Heart right ventricle (tissue), 16 donors: ENCODE data around the gene NEURL2. TPM values are rescaled to one million over a fixed set of nuclear protein-coding genes. Genes with fewer than 3 reads are reported as not detected.

Experiments
- ATAC-seq, 8 donors: fragments of 200-7000 bp; cut with Tn5 transposase; one replicate each; pipeline ENCODE4 v1.9.1; 2020; ENCODE audit warnings: mild to moderate bottlenecking in 8 of 8, moderate library complexity in 8 of 8, moderate number of reproducible peaks in 1 of 8
- DNase-seq, 2 donors: peaks; one replicate each; pipeline ENCODE4 v3.0.0-alpha.2; 2020
- H3K27ac ChIP-seq, 10 donors: fragments of 200-600 bp; sonication (generic) in 2 of 10; one replicate each; pipeline versions ENCODE4 v1.5.0 to v1.8.0; 2020 to 2022; ENCODE audit warnings: mild to moderate bottlenecking in 3 of 10
- H3K27me3 ChIP-seq, 7 donors: fragments of 200-600 bp; one replicate each; pipeline ENCODE4 v1.8.0; 2021 to 2022; ENCODE audit warnings: mild to moderate bottlenecking in 2 of 7
- H3K36me3 ChIP-seq, 9 donors: fragments of 200-600 bp; sonication (generic) in 1 of 9; one replicate each; pipeline versions ENCODE4 v1.5.0 to v1.8.0; 2020 to 2022; ENCODE audit warnings: mild to moderate bottlenecking in 2 of 9
- H3K4me1 ChIP-seq, 9 donors: fragments of 200-600 bp; sonication (generic) in 1 of 9; one replicate each; pipeline versions ENCODE4 v1.5.0 to v1.8.0; 2020 to 2022; ENCODE audit warnings: mild to moderate bottlenecking in 4 of 9
- H3K4me3 ChIP-seq, 10 donors: fragments of 200-600 bp; sonication (generic) in 2 of 10; one replicate each; pipeline versions ENCODE4 v1.5.0 to v1.8.0; 2020 to 2022; ENCODE audit warnings: mild to moderate bottlenecking in 7 of 10, moderate library complexity in 2 of 10
- H3K9me3 ChIP-seq, 11 donors: fragments of 200-600 bp in 10 of 11; sonication (generic) in 2 of 11; one replicate each; pipeline versions ENCODE4 v1.5.0 to v1.8.0; 2013 to 2022; ENCODE audit warnings: mild to moderate bottlenecking in 2 of 11, control low read depth in 1 of 11, moderate library complexity in 1 of 11
- CTCF ChIP-seq, 9 donors: fragments of 200-600 bp; sonication (generic) in 2 of 9; IDR thresholded peaks; one replicate each; pipeline versions ENCODE4 v1.5.0 to v1.8.0; 2021 to 2022; ENCODE audit warnings: antibody characterized with exemption in 9 of 9, mild to moderate bottlenecking in 5 of 9, moderate library complexity in 1 of 9
- WGBS, 2 donors: extraction: QIAGEN DNeasy Blood & Tissue Kit; methylation state at CpG; one replicate each; pipeline ENCODE4 v1.1.7; 2013; ENCODE audit warnings: inconsistent platforms in 1 of 2; 5-methylcytosine and 5-hydroxymethylcytosine counted together
- intact Hi-C, 10 donors: fragments of 100-400 bp; cut with DNase I; formaldehyde crosslinking; loops; one replicate each; pipeline versions ENCODE4 v1.11.1 to v1.14.2; 2022
- polyA plus RNA-seq, 2 donors: library from polyadenylated mRNA; stranded (reverse); fragments of 200-250 nt; gene quantifications; one replicate each; pipeline ENCODE4 v1.2.3, GENCODE V29; 2013
- total RNA-seq, 10 donors: library from RNA; stranded (reverse); fragmentation: NEBNext Ultra II Directional in 3 of 10; extraction: Animal tissue kit (Norgen Biotek cat#: 25700) in 3 of 10; gene quantifications; one replicate each; pipeline versions ENCODE4 v1.2.1 to v1.2.4, GENCODE V29; 2021 to 2023
- donor health status: Arrhythmogenic right ventricular cardiomyopathy.
- donor health status: ischemic (EF 13 %, LVEDD 7.1; RV severe dilation, severe dysfunction).
- donor health status: healthy with polysubstance abuse.
- donor health status: DM: no; HTN: yes; CAD: no.
- donor health status: DM: no; HTN: no; CAD: no.
- donor health status: ischemic (EF 25% LVEDD 6.9; RV normal size, moderate dysfunction).
- donor health status: ischemic (EF 25% LVEDD 5.7; RV mildly dilated, moderate dysfunction).
- donor health status: healthy.
- donor health status: DM: yes; HTN: yes; CAD: no.
- donor health status: Ischemic cardiomyopathy.
- donor health status: ischemic (EF 35%, LVEDD 5.7; RV mildly dilated, moderate dysfunction).
- donor health status: nonischemic (EF 11% LVEDD 7.7; RV severe dilation, severe dysfunction).
- donor health status: DM: yes; HTN: yes; CAD: no.
- donor health status: PGD.
- donor health status: ischemic (EF 29% LVEDD 5.4; RV normal size, mild dysfunction).
- donor health status: nonischemic (EF 23%, LVEDD 6.1; RV moderate dilation, normal function).

Gene NEURL2
- total and polyA plus RNA-seq, 12 donors: 3.3 to 11.1 (median 7.8) TPM

GRCh38 chr20:45861221-45862075 is 29.6 kb downstream of the NEURL2 start:
- intact Hi-C loops: no loop called here
- H3K36me3 ChIP-seq: peaks cover 0 to 5% (median 0%) of the 10 kb centered on the region in 9 donors
- no peak overlapping the region for H3K4me3 ChIP-seq

GRCh38 chr20:45860560-45861220 is 30.3 kb downstream of the NEURL2 start:
- Histone ChIP-seq H3K4me3 (no peak overlapping the region), H3K27ac (no peak overlapping the region), H3K36me3 (peaks cover 0 to 5% (median 0%) of the 10 kb centered on the region in 9 donors), H3K9me3 (no peaks in the 10 kb centered on the region), H3K4me1 (peaks cover 6 to 26% (median 23%) of the 10 kb centered on the region in 9 donors), H3K27me3 (no peaks in the 10 kb centered on the region)
- no peak for ATAC-seq
- WGBS, 2 donors: 71 to 72% methylated on average over 7 of the region's 7 CpGs
- intact Hi-C loops: no loop called here
- DNase-seq: no peak
- no peak for TF ChIP-seq CTCF (IDR thresholded peaks at IDR 0.05)

More at GRCh38 chr20:45861221-45862075, 29.6 kb downstream of the NEURL2 start:
- H3K27me3 ChIP-seq: no peaks in the 10 kb centered on the region
- DNase-seq (no peak), ATAC-seq (no peak)
- WGBS, 2 donors: 93 to 94% methylated on average over 7 of the region's 7 CpGs
- no peak for TF ChIP-seq CTCF (IDR thresholded peaks at IDR 0.05)
- peaks cover 0 to 18% (median 16%) of the 10 kb centered on the region in 9 donors for H3K4me1 ChIP-seq
- no peak overlapping the region for H3K27ac ChIP-seq
- no peaks in the 10 kb centered on the region for H3K9me3 ChIP-seq

- no peaks in the 10 kb centered on the region for H3K27me3 ChIP-seq
- peaks cover 10 to 33% (median 31%) of the 10 kb centered on the region in 9 donors for H3K4me1 ChIP-seq
- H3K4me3 ChIP-seq: no peak overlapping the region
- TF ChIP-seq CTCF (IDR thresholded peaks at IDR 0.05): no peak
- H3K36me3 ChIP-seq: peaks cover 0 to 10% (median 0%) of the 10 kb centered on the region in 9 donors
- no peak overlapping the region for H3K27ac ChIP-seq
- intact Hi-C loops: no loop called here
- DNase-seq (no peak), ATAC-seq (no peak)
- no peaks in the 10 kb centered on the region for H3K9me3 ChIP-seq
- 94 to 96% methylated on average over 5 of the region's 5 CpGs for WGBS, 2 donors
Measured at GRCh38 chr20:45859916-45860315, 31.1 kb downstream of the NEURL2 start.

GRCh38 chr20:45857882-45858216 is 33.2 kb downstream of the NEURL2 start:
- no peak for TF ChIP-seq CTCF (IDR thresholded peaks at IDR 0.05)
- Histone ChIP-seq H3K27me3 (no peaks in the 10 kb centered on the region), H3K27ac (peak overlapping the region in 9 of 10 donors; percentile 77 to 96 (median 88)), H3K4me3 (peak overlapping the region; percentile 60 to 99 (median 86)), H3K9me3 (no peaks in the 10 kb centered on the region), H3K4me1 (peaks cover 10 to 42% (median 35%) of the 10 kb centered on the region in 9 donors), H3K36me3 (peaks cover 0 to 30% (median 0%) of the 10 kb centered on the region in 9 donors)
- WGBS, 2 donors: 11 to 12% methylated on average over 13 of the region's 13 CpGs
- DNase-seq: no peak
- intact Hi-C loops: loop anchor here in 1 of 10 donors (2.0 kb wide), 1 partner anchor 23 kb away; no protein-coding TSS in a partner anchor
- peak in 3 of 8 donors; percentile 15 to 26 (median 24) for ATAC-seq
